ENCODE data around the gene TESMIN. TPM values are rescaled to one million over a fixed set of nuclear protein-coding genes. Genes with fewer than 3 reads are reported as not detected.

Gene TESMIN
- total RNA-seq, 1 experiment from 2014 or later, result 9.7 TPM

GRCh38 chr11:68756171-68756766, 4.9 kb upstream of the TESMIN start:
- DNase-seq, result no peak
- Mint-ChIP-seq H3K27ac (ENCODE audit: unreplicated experiment) (no peak overlapping the region), H3K4me1 (ENCODE audit: low read depth, unreplicated experiment) (no peaks in the 10 kb centered on the region), H3K36me3 (ENCODE audit: insufficient read depth, unreplicated experiment) (peaks cover 17% of the 10 kb centered on the region), H3K4me3 (ENCODE audit: low read depth, unreplicated experiment) (no peak overlapping the region), H3K9me3 (ENCODE audit: low read depth, unreplicated experiment) (no peaks in the 10 kb centered on the region), H3K27me3 (ENCODE audit: unreplicated experiment) (no peaks in the 10 kb centered on the region)
- intact Hi-C loops (cut with micrococcal nuclease; ENCODE audit: unreplicated experiment), result no loop called here
- CTCF ChIA-PET, result interaction anchor here (0.7 kb wide), 1 partner anchor 1417 kb away, joined by 6 read pairs; no protein-coding TSS in a partner anchor
- no peak for TF ChIP-seq CTCF (IDR thresholded peaks at IDR 0.05; ENCODE audit: unreplicated experiment)
- TSS peak; percentile 44 for BruUV-seq (replicated peaks)

- BruUV-seq (replicated peaks), result no TSS peak
- H3K4me3 Mint-ChIP-seq (ENCODE audit: low read depth, unreplicated experiment), result no peak overlapping the region
- CTCF ChIA-PET, result no interaction called here
These were observed 2.0 kb upstream of the TESMIN start for GRCh38 chr11:68753300-68753699.

GRCh38 chr11:68751004-68751325, 355 bp downstream of the TESMIN start:
- no peaks in the 10 kb centered on the region for H3K27me3 Mint-ChIP-seq (ENCODE audit: unreplicated experiment)
- CTCF ChIA-PET, result no interaction called here
- no TSS peak for BruUV-seq (replicated peaks)
- DNase-seq, result no peak
- H3K4me1 Mint-ChIP-seq (ENCODE audit: low read depth, unreplicated experiment), result no peaks in the 10 kb centered on the region
- H3K4me3 Mint-ChIP-seq (ENCODE audit: low read depth, unreplicated experiment), result peak overlapping the region; percentile 72
- no peak overlapping the region for H3K27ac Mint-ChIP-seq (ENCODE audit: unreplicated experiment)
- intact Hi-C loops (cut with micrococcal nuclease; ENCODE audit: unreplicated experiment), result no loop called here
- no peak for TF ChIP-seq CTCF (IDR thresholded peaks at IDR 0.05; ENCODE audit: unreplicated experiment)
- peaks cover 11% of the 10 kb centered on the region for H3K36me3 Mint-ChIP-seq (ENCODE audit: insufficient read depth, unreplicated experiment)
- H3K9me3 Mint-ChIP-seq (ENCODE audit: low read depth, unreplicated experiment), result no peaks in the 10 kb centered on the region

More at GRCh38 chr11:68753300-68753699, 2.0 kb upstream of the TESMIN start:
- Mint-ChIP-seq H3K9me3 (ENCODE audit: low read depth, unreplicated experiment) (no peaks in the 10 kb centered on the region), H3K36me3 (ENCODE audit: insufficient read depth, unreplicated experiment) (peaks cover 11% of the 10 kb centered on the region), H3K27me3 (ENCODE audit: unreplicated experiment) (no peaks in the 10 kb centered on the region), H3K4me1 (ENCODE audit: low read depth, unreplicated experiment) (no peaks in the 10 kb centered on the region), H3K27ac (ENCODE audit: unreplicated experiment) (no peak overlapping the region)
- intact Hi-C loops (cut with micrococcal nuclease; ENCODE audit: unreplicated experiment), result no loop called here
- no peak for TF ChIP-seq CTCF (IDR thresholded peaks at IDR 0.05; ENCODE audit: unreplicated experiment)
- no peak for DNase-seq

- DNase-seq, result no peak
- H3K9me3 Mint-ChIP-seq (ENCODE audit: low read depth, unreplicated experiment), result no peaks in the 10 kb centered on the region
- H3K36me3 Mint-ChIP-seq (ENCODE audit: insufficient read depth, unreplicated experiment), result peaks cover 11% of the 10 kb centered on the region
- H3K4me1 Mint-ChIP-seq (ENCODE audit: low read depth, unreplicated experiment), result no peaks in the 10 kb centered on the region
- intact Hi-C loops (cut with micrococcal nuclease; ENCODE audit: unreplicated experiment), result no loop called here
- no peak for TF ChIP-seq CTCF (IDR thresholded peaks at IDR 0.05; ENCODE audit: unreplicated experiment)
- no TSS peak for BruUV-seq (replicated peaks)
- H3K27me3 Mint-ChIP-seq (ENCODE audit: unreplicated experiment), result no peaks in the 10 kb centered on the region
- H3K4me3 Mint-ChIP-seq (ENCODE audit: low read depth, unreplicated experiment), result peak overlapping the region; percentile 4
- CTCF ChIA-PET, result no interaction called here
- H3K27ac Mint-ChIP-seq (ENCODE audit: unreplicated experiment), result no peak overlapping the region
These were observed 921 bp downstream of the TESMIN start for GRCh38 chr11:68750195-68751003.
